Vein endothelial cell (primary cell): Measurements from ENCODE around the gene ZNF891. TPM values are rescaled to one million over a fixed set of nuclear protein-coding genes. Genes with fewer than 3 reads are reported as not detected.

Experiments
- total RNA-seq: library from RNA; depleted of rRNA; stranded (reverse); fragments of >200 nt; gene quantifications from 2 replicates; pipeline ENCODE4 v1.2.3, GENCODE V29; 2012

The ZNF891 gene
- 0.86 and 0.98 TPM in 2 replicates for total RNA-seq

DNA sequence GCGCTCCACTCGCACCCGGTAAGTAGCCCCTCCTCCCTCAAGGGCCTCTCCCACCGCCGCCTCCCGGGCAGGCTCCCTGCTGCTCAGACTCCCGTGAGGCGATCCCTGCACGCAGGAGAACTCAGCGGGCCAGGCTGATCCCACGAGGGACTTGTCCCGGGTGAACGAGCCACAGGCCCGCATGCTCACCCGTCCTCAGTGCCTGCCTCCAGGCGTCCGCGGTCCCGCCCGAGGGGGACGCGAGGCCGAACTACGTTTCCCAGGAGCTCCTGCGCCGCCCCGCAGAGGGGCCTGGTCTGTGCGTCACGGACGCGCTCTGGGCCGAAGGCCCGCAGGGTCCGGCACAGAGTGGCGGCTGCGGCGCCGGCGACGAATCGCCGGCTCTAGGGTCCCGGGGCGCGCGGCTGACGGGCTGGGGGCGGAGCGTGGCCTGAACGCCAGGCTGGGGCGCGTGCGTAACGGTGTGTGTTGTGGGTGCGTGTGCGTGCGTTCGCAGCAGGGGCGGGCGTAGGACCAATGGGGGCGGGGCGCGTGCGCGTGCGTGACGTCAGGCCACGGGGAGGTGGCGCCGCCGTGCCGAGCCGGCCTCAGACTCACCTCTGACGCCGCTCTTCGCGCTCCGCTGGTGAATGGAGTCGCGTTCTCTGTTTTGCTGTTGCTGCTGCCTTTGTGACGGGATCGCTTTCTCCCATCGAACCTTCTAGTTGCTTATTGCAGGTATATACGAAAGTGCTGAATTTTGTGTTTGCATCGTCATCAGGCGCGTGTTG lies at the start of gene ZNF891, which contains the start of gene ZNF10:
Gene ZNF891 (minus strand): TSS at position 237 of the 770 bp plus-strand sequence. CDS start 8,356 bp downstream, outside the sequence.
Gene ZNF10 (plus strand): TSS at position 590 of the 770 bp plus-strand sequence. CDS start 13,866 bp downstream, outside the sequence.

GRCh38 chr12:133080368-133081158 lies 49.5 kb downstream of the ZNF891 start, which contains the start of gene ZNF140:
TSS of gene ZNF140 (plus strand) at chr12:133080923. CDS start at chr12:133081321, 398 bp downstream.

Other genes starting within 250 kb of the ZNF891 start
- gene CHFR, start 242.7 kb downstream of the ZNF891 start, total RNA-seq, result 50.3 and 59.4 TPM in 2 replicates
- gene ZNF605, start 174.0 kb downstream of the ZNF891 start, total RNA-seq, result 6.2 and 12.3 TPM in 2 replicates
- 15.7 and 23.2 TPM in 2 replicates for gene ZNF26, start 143.9 kb downstream of the ZNF891 start, total RNA-seq
- 30.4 and 31.4 TPM in 2 replicates for gene ZNF84, start 92.8 kb downstream of the ZNF891 start, total RNA-seq
- 20.9 and 21.9 TPM in 2 replicates for gene ZNF140, start 49.4 kb downstream of the ZNF891 start, total RNA-seq
- 3.2 and 4.2 TPM in 2 replicates for gene ZNF10, start 353 bp upstream of the ZNF891 start, total RNA-seq
- gene ZNF268, start 51.2 kb upstream of the ZNF891 start, total RNA-seq, result 21.9 and 23.8 TPM in 2 replicates
- not detected in 2 replicates for gene ANHX, start 105.6 kb upstream of the ZNF891 start, total RNA-seq